Left lobe of liver (tissue), 2 donors: ENCODE data around the gene PCDHGA2. TPM values are rescaled to one million over a fixed set of nuclear protein-coding genes. Genes with fewer than 3 reads are reported as not detected.
"Not testable (repeated sequence)": the region's sequence is repeated elsewhere in the genome, so short reads cannot be mapped to it uniquely, and the experiment has no call there.

ENCODE experiments used
- ATAC-seq: fragments of 200-7000 bp; cut with Tn5 transposase; one replicate; pipeline ENCODE4 v1.9.1; 2020; ENCODE audit warnings: mild to moderate bottlenecking, moderate library complexity
- DNase-seq: peaks from one replicate; pipeline ENCODE4 v3.0.0-alpha.2; 2020; ENCODE audit warnings: low spot score
- total RNA-seq: library from RNA; stranded (reverse); gene quantifications from one replicate; pipeline ENCODE4 v1.2.1, GENCODE V29; 2021
- donor health status: DM: no; HTN: no; CAD: no; lungs with moderate emphysema.
- donor health status: DM: no; HTN: yes; CAD: no.

Gene PCDHGA2
- total RNA-seq, 1 donor from 2014 or later, result 1.1 TPM

GRCh38 chr5:141345327-141345726 lies 6.8 kb downstream of the PCDHGA2 start:
- ATAC-seq, result no peak
- DNase-seq, result no peak

- DNase-seq, ATAC-seq: not testable (repeated sequence)
Measured at GRCh38 chr5:141346017-141346416, 7.5 kb downstream of the PCDHGA2 start.

GRCh38 chr5:141349917-141350619 lies 11.5 kb downstream of the PCDHGA2 start, which contains the start of gene PCDHGB1:
Gene PCDHGB1, plus strand, starts transcription at chr5:141350099. Its CDS starts 162 bp downstream, at chr5:141350261.
- ATAC-seq, result peak; percentile 44
- DNase-seq, result no peak

GRCh38 chr5:141351591-141351990 lies 13.0 kb downstream of the PCDHGA2 start:
- DNase-seq (no peak), ATAC-seq (no peak)

GRCh38 chr5:141354900-141355469 lies 16.4 kb downstream of the PCDHGA2 start, which contains the start of gene PCDHGA4:
Gene PCDHGA4, plus strand, starts transcription at chr5:141355021. Its CDS starts 87 bp downstream, at chr5:141355108.
- ATAC-seq (peak; percentile 18), DNase-seq (no peak)

- ATAC-seq (no peak), DNase-seq (no peak)
Measured at GRCh38 chr5:141355641-141356040, 17.1 kb downstream of the PCDHGA2 start.

- DNase-seq (no peak), ATAC-seq (no peak)
Measured at GRCh38 chr5:141356133-141356532, 17.6 kb downstream of the PCDHGA2 start.

GRCh38 chr5:141356950-141357349 lies 18.4 kb downstream of the PCDHGA2 start:
- no peak for DNase-seq

GRCh38 chr5:141359790-141360426 lies 21.3 kb downstream of the PCDHGA2 start, which contains the start of gene PCDHGB2:
Gene PCDHGB2, plus strand, starts transcription at chr5:141359994. Its CDS starts 142 bp downstream, at chr5:141360136.
- ATAC-seq (peak; percentile 41), DNase-seq (no peak)

More at GRCh38 chr5:141356950-141357349, 18.4 kb downstream of the PCDHGA2 start:
- ATAC-seq, result no peak

- ATAC-seq (no peak), DNase-seq (no peak)
Measured at GRCh38 chr5:141360685-141361084, 22.1 kb downstream of the PCDHGA2 start.

- ATAC-seq, result no peak
- DNase-seq, result no peak
Measured at GRCh38 chr5:141362719-141363118, 24.2 kb downstream of the PCDHGA2 start.

- DNase-seq (no peak), ATAC-seq (no peak)
Measured at GRCh38 chr5:141363952-141364660, 25.5 kb downstream of the PCDHGA2 start, which contains the start of gene PCDHGA5. Gene PCDHGA5, plus strand, starts transcription at chr5:141364162. Its CDS starts 169 bp downstream, at chr5:141364331.

GRCh38 chr5:141366016-141366896 lies 27.7 kb downstream of the PCDHGA2 start:
- ATAC-seq, result no peak

GRCh38 chr5:141369994-141370848 lies 31.7 kb downstream of the PCDHGA2 start, which contains the start of gene PCDHGB3:
Gene PCDHGB3, plus strand, starts transcription at chr5:141370242. Its CDS starts 153 bp downstream, at chr5:141370395.
- DNase-seq (peak; percentile 44), ATAC-seq (peak; percentile 90)

More at GRCh38 chr5:141366016-141366896, 27.7 kb downstream of the PCDHGA2 start:
- DNase-seq, result no peak

- DNase-seq, result no peak
- ATAC-seq, result no peak
Measured at GRCh38 chr5:141371572-141372475, 33.3 kb downstream of the PCDHGA2 start.

GRCh38 chr5:141373673-141374317 lies 35.2 kb downstream of the PCDHGA2 start, which contains the start of gene PCDHGA6:
Gene PCDHGA6, plus strand, starts transcription at chr5:141373891. Its CDS starts 193 bp downstream, at chr5:141374084.
- DNase-seq, result no peak
- no peak for ATAC-seq

GRCh38 chr5:141374627-141375026 lies 36.1 kb downstream of the PCDHGA2 start:
- ATAC-seq (no peak), DNase-seq (no peak)
